ENCODE results near the gene FRZB.

DNA sequence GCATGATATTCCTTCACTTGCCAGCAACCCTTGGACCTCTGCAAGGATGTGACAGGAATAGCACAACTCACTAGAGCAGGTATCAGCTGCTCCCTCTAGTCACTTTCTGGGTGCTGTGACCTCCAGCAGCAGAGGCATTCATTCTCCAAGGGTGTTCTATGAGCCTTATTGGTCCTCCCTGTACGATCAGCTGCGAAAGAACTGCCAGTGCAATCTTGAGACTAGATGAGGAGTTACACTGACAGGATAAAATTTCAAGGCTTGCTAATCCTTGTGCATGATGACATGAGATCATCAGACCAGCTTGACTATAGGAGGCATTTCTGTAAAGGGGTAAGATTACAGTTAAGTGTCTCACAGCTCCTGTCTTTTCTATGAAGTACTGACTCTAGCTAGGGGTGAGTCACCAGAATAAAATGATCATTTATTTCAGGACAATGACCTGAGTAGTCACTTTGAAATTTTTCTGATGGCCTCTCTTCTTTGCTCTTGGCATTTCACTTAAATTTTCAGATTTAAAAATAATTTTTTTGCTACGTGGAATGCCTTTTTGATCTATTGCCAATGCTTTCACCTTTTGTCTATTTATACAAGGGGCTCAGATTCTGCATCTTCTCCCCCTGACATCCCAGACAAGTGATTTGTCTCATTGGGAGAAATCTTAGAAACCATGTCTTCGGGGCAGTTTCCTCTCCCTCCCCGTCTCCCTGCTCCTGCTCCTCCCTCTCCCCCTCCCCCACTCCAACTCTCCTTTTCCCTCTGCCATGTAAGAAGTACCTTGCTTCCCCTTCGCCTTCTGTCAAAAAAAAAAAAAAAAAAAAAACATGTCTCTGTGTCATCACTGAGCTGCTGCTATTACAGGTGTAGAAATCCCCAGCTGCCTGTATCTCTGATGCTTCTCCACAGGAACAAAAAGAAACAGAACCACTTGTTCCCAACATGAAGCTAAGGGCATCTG is 49.2 kb upstream of the FRZB start:
- TF ChIP-seq, protein P1, sequence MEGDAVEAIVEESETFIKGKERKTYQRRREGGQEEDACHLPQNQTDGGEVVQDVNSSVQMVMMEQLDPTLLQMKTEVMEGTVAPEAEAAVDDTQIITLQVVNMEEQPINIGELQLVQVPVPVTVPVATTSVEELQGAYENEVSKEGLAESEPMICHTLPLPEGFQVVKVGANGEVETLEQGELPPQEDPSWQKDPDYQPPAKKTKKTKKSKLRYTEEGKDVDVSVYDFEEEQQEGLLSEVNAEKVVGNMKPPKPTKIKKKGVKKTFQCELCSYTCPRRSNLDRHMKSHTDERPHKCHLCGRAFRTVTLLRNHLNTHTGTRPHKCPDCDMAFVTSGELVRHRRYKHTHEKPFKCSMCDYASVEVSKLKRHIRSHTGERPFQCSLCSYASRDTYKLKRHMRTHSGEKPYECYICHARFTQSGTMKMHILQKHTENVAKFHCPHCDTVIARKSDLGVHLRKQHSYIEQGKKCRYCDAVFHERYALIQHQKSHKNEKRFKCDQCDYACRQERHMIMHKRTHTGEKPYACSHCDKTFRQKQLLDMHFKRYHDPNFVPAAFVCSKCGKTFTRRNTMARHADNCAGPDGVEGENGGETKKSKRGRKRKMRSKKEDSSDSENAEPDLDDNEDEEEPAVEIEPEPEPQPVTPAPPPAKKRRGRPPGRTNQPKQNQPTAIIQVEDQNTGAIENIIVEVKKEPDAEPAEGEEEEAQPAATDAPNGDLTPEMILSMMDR (conservative IDR thresholded peaks at IDR 0.05 in 1 of 2, IDR thresholded peaks at IDR 0.05 in 1 of 2; ENCODE audit: low read depth in 1 of 2, low read length in 2 of 2): peak in 1 of 2 donors; percentile 12
- TF ChIP-seq EZH2 (IDR thresholded peaks at IDR 0.05; ENCODE audit: low read length, missing control alignments): no peak
